RPMI7951 (cell line): ENCODE measurements around the gene RAD51B. TPM values are rescaled to one million over a fixed set of nuclear protein-coding genes. Genes with fewer than 3 reads are reported as not detected.
"Not testable (repeated sequence)": the region's sequence is repeated elsewhere in the genome, so short reads cannot be mapped to it uniquely, and the experiment has no call there.

Experiments
- DNase-seq: peaks from one replicate; pipeline ENCODE4 v3.0.0-alpha.2; 2012; ENCODE audit warnings: low read depth
- total RNA-seq: library from RNA; depleted of rRNA; stranded (reverse); fragments of >200 nt; shearing (Covaris generic); gene quantifications from 2 replicates; pipeline ENCODE4 v1.2.3, GENCODE V29; 2014

RAD51B gene
- total RNA-seq, 1 experiment from 2014 or later, result 10.9 TPM

DNA sequence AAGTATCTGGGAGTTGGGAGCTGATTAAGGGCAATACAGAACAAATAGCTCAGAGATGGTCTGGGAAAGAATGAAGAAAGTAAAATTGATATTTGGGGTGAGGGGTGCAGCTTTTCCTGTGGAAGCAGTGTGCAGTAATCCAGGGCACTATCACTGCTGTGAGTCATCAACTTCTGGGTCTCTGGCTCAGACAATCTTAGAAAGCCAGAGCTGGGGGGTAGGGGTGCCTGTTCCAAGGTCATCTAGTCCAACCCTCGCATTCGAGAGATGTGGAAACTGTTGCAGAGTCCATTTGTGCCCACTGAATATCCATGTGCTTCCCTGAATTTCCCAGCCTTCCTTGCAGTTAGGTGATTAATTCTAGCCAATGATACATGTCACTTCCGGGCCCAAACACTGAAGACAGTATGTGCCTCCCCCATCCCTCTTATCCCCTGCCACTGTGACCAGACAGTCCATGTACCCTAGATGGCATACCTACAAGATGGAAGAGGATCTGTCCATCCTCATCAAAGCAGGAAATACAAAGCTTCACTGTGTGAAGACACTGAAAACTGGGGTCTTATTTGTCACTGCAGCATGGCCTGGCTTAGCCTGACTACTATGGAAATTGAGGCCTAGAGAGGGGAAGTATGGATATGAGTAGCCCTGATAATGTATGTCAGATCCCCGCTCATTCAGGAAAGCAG lies 921.4 kb downstream of the RAD51B start:
- DNase-seq, result no peak

DNA sequence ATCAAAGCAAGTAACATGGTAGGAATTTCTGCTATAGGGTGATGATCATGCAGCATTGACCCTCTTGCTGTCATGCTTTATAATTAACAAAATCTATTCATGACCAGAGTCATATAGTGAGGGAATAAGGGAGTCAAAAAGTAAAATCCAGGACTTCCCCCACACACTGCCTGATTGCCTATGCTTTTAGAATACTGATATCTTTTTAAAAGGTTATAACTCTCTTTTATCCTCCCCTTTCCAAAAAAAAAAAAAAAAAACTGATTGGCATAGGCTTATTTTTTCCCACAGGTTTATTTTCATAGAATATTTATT lies 921.9 kb downstream of the RAD51B start:
- DNase-seq, result no peak

DNA sequence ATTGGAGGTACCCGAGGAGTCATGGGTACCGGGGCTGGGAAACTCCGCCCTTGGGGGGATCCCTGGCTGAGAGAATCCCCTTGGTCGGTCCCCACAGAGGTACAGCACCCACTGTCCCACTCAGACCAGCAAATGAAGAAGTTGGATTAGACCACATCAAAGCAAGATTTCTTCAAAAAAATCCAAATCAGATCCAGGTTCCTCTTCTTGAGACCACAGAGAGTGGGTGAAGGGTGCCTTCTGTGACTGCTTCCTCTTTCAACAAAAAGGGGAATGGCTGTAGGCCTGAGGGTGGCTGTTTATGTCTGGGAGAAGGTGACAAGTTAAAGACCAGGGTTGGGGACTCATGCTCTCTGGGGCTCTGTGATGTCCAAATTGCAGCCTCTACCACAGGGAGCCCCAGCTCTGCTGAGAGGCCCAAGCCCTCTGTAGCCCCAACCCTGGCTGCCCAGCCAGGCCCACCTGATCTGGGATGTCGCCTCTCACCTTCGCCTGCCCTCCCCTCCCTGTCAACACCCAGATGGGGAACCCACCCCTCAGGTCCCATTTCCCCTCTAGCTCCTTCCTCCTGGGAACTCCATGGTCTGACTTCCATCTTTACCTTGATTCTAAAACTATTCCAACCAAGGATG lies 922.4 kb downstream of the RAD51B start:
- DNase-seq, result no peak

DNA sequence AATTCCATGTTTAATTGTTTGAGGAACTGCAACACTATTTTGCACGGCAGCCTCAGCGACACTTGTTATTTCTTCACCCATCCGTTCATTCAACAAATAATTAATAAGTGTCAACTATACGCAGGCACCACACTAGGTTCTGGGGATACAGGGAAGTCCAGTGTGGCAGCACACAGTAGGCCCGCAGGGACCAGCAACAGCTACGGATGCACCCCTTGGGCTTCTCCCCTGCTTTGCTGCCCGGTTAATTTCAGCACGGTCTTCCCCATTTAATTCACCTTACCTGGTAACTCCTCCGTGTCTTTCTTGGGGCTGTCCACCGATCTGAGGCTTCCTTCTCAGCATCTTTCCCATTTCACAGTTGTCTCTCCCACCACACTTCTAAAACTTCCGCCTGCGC lies 925.0 kb downstream of the RAD51B start:
- no peak for DNase-seq

DNA sequence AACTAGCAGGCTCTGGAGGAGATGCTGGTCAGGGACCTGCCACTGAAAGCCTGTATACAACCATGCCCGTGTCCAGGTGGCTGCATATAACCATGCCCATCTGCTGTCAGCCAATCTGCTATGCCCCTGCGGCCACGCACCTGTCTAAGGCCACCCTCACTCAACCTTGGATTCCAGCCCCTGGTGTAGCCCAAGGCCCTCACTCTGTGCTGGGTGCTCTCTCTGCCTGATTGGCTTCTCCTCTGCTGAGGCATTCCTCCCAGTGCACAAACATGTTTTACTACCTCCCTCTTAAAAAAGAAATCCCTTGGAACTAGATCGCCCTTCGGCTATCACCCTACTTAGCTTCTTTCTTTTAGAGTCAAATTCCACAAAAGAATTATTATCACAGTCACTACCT lies 927.8 kb downstream of the RAD51B start:
- DNase-seq, result no peak

DNA sequence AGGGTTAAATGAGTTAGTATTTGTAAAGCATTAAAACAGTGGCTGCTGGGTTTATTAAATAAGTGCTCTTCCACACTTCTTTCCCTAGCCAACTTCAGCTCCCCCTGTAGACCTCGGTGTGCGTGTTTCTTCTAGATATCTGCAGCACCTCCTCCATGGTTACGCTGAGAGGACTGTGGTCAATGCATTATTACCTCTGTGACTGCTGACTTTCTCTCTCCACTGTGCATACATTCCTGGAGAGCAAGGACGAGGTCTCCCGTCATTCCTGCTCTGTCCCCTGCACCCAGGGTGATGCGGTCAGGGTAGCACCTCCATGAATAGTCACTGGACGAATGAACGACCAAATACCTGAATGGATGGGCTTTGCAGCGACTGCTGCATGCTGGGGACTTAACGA lies 928.7 kb downstream of the RAD51B start:
- DNase-seq, result no peak

DNA sequence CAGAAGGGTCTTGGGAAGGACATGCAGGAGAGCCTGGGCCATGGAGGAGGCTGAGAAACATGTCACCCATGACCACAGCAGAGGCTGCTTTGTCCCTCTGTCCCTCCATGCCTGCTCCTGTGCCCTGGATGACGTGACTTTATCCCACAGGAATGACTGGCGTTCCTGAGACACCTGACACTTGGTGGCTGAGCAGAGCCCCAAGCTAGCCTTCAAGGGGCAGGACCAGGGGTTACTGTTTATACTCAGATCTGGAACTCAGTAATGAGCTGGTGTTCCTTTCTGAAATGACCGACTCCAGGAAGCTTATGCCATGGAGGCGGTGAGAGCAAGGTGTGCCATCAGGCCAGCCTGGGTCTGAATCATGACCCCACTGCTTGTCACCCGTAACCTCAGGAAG lies 929.1 kb downstream of the RAD51B start:
- no peak for DNase-seq

DNA sequence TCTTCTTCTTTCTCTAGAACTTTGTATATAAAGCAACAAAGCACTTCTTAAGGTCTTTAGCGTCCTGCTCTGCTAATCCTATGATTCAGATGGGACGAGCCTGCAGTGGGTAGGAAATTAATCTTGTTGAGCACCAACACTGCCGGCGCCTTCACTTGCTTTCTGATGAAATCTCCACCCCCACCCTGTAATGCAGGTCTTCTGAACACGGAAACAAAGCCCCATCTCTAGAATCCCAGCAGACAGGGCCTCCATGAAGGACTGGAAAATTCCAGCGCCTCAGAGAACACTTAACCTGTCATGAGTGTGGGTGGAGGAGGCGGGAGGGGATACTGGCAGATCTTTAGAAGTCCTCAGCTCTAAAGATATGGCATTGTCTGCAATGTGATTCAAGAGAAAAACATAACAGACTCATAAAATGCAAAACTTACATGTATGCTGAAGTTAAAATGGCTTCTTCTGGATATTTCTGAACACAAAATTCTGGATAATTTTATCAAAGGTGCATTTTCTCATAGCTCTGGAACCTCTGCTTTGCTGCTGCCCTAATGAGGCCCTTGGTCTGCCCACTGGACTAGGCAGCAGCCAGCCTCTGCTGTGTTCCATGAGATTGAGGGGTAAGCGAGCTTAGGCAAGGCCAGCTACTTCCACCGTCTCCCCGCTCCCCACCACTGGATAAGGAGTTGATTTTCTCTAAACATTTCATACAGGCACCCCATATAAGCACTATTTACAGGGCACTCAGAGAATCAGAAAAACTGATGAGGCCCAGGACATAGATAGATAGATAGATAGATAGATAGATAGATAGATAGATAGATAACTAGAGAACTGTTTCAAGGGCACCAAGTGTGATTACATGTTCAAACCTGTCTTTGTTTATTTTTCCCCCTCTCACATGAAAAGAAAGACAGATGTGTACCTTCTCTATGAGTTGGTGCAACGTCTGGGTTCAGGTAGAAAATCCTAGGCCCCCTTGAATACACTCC lies 930.2 kb downstream of the RAD51B start:
- no peak for DNase-seq

DNA sequence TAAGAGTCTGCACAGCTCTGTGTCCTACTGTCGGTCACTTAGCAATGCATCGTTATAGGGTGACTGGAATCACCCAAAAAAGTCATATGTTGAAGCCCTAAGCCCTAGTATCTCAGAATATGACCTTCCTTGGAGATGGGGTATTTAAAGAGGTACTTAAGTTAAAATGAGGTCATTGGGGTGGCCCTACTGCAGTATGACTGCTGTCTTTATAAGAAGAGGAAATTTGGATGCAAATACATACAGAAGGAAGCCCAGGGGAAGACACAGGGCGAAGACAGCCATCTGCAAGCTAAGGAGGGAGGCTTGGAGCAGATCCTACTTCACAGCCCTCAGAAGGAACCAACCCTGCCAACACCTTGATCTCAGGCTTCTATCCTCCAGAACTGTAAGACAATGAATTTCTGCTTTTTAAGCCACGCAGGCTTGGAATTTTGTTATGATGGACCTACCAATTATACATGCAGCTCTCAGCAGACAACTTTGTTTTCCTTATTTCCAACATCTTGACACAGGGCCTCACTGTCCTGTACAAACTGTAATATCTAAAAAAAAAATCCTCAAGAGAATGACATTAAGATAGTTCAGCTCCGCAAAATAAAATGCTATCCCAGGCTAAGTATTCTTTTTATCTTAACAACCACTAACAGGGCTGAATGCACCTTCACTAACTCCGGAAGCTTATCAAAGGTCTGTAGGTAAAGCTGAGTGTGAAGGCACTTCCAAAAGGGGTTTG lies 932.9 kb downstream of the RAD51B start:
- DNase-seq, result no peak

DNA sequence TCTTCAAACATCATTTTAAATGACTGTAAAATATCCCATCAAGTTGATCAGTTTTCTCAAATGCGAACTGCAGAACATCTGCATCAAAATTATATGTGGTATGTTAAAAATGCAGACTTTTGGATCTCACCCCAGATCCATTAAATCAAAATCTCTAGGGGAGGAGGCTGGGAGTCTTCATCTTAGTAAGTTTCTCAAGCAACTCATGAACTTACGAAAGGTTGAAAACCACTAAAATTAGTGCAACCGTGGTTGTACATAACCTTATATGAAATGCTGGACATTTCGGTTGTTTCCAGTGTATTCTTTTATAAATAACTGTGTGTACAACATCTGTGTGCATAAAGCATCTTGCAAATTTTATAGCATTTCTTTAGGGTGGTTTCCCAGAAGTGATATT lies 934.1 kb downstream of the RAD51B start:
- no peak for DNase-seq

DNA sequence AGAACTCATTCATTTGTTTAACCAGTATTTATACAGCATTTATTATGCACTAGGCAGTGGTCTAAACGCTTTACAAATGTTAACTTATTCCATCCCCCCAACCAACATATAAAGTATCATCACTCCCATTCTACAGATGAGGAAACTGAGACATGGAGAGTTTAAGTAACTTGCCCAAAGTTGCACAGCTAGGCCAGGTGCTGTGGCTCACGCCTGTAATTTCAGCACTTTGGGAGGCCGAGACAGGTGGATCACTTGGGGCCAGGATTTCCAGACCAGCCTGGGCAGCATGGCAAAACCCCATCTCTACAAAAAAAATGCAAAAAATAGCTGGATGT lies 935.4 kb downstream of the RAD51B start:
- DNase-seq, result no peak

DNA sequence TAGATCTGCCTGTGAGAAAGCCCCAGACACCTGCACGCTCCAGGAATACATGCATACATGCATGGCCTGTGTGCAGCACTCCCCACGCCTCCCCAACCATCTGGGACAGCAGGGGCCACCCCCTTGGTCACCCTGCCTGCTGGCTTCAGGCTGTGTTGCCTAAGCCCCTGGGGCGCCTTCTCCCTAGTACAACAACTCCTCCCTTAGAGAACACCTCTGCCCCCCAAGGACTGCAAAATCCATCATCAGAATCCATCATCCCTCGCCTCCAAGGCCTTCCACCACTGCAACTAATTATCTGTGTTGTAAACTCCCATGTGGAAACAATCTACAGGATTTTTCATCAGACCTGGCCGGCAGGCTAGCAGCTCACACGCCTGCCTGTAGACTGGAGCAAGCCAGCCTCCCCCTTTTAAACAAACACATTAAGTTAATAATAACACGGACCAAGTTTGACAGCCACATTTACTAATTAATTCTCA lies 936.5 kb downstream of the RAD51B start:
- DNase-seq, result peak; percentile 20

DNA sequence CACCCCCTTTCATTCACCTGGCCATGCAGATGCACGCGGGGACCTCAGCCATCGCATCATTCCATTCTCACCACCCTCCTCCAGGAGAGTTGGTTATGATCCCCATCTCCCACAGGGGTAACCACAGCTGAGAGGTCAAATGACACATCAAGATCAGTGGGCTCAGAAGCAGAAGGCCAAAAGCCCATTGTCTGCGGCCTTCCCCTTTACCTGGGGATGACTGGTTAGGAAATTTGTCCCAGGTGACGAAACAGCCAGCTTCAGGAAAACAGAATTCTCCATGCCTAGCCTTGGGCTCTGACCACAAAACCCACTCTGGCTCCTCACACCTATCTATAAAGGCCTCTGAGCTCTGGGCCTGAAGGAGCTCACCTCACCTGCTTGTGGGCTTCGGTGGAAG lies 937.2 kb downstream of the RAD51B start:
- no peak for DNase-seq

DNA sequence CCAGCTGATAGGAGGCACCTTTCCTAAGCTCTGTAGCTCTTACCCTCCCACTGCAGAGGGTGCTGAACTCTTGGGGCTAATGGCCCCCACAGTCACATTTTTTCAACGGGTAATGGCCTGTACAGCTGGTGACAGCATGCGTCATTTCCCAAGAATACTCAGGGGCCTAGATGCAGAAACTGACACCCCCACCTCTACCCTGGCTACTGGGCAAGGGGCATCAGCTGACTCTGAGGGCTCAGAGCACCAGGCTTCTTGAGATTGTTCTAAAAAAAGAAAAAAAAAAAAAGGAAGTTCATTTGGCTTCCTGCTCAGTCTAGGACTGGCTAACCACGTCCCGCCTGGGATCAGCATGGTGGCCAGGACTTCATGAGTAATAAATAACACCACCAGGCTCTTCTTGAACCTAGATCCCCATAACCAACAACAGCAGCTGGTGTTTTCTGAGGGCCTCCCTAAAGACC lies 938.1 kb downstream of the RAD51B start:
- DNase-seq, result peak; percentile 53

DNA sequence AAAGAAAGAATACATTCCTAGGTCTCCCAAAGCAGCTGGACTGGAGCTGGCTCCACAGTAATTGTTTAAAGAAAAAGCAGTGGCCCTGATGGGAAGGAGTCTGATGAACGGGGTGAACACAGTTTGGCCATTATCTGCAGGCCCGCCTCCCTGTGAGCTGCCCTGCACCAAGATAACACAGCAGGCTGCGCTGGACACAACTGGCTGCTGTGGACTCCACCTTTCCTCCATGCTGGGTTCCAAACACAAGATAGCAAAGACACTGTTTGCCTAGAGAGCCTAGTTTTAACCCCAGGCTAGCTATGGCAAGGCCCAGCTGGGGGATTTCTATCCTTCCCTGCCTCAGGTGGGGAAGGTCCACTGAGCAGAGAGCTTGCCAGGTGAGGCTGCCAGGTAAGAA lies 938.7 kb downstream of the RAD51B start:
- no peak for DNase-seq

DNA sequence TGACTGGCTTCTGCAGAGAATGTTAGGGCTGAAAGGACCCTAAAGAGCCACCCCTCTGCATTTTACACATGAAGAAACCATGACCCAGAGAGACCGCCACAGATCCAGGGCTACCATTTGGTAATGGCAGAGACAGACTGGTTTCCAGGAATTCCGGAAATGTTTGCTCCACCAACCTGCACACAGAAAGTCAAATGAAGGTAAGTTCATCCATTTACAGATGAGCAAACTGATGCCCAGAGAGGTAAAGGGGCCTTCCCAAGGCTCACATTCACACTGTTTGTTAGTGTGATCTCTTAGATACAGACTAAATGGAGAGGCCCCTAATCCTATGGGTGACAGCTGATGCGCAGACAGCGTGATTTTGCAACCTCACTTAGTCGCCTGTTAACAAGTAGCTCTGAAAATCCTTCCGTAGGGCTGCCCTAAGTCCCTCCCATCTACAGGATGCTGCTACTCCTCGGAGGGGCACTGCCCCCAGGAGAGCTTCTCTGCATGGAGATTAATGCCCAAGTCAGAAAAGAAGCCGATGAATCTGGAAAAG lies 939.5 kb downstream of the RAD51B start:
- no peak for DNase-seq

DNA sequence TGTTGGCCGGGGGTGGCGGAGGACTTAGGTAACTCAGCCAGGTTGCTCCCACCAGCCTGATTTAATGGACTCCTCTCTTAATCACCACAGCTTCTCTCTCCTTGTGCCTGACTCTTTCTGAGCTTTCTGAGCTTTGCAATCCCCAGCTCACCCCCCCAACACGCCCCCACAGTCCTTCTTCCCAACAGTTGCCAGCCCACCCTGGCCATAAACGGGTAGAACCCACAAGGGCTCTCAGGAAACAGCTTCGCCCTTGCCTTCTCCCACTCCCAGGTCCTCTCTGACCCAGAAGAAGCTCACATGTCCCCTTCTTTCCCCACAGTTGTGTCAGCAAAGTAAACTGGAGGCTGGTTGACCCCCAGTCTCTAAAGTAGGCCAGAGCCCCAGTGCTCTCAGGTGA lies 940.4 kb downstream of the RAD51B start:
- no peak for DNase-seq

DNA sequence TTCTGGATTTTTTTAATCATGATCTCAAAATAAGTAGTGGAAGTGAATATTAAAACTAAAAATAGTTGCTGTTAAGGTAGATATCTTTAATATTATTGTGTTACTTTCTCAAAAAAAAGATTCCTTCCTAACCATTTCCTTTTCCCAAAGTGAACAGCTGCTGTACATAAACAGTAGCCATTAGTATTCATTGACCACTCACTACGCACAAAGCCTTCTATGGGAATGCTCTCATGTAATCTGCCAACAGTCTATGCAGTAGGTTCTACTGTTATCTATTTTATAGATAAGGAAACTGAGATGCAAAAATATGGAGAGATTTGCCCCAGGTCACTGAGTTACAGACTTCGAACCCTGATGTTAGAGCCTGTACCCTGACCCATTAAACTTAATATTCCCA lies 941.2 kb downstream of the RAD51B start:
- DNase-seq, result no peak

DNA sequence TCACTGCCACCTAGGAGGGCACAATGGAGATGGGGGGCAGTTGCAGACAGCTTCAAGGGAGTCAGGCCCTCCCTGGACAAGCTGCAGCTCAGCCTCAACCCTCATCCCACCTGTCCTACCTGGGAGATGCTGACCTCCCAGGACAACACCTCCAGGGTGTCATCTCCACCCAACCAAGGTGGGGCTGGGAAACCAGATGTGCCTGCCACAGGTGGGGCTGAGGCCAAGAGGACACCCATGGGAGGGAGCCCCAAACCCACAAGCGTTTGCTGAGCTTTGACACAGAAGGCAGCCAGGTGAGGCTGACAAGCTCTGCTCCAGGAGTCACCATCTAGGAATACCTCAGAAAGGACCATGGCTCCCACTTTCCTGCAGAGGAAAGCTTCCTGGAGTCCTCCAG lies 941.8 kb downstream of the RAD51B start:
- DNase-seq, result no peak

DNA sequence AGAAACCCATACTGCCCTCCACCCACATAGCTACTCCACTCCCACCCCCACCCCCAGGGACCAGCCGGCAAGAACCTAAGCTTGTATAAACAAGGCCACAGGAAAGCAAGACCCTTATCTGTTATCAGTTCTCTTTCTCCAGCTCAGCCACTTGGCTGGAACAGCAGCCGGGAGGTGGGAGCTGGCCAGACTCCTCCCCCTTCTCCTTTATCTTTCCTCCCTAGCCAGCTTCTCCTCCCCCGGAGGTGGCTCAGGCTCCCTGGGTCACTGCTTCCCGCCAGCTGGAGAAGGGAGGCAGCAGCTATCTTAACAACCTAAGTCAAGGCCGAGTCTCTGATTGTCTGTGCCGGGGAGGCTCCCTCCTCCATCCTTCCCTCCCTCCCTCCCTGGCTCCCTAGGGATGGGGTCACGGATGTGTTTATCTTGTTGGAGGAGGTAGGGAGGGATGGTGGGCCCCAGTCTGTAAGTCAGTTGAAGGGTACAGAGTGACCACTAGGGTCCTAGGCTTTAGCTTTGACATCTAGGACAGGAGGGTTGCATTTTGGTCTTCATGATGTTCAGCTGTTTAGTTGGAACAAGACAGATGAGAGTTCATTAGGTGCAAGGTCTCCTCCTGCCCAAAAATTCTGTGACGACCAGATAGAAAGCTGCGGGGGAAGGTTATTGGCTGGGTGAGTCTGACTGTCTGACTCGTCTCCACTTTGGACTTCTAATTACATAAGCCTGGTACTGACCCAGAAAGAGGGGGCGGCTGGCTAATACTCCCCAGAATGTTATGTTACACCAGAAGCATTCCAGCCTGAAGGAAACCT lies 943.6 kb downstream of the RAD51B start:
- peak; percentile 24 for DNase-seq

DNA sequence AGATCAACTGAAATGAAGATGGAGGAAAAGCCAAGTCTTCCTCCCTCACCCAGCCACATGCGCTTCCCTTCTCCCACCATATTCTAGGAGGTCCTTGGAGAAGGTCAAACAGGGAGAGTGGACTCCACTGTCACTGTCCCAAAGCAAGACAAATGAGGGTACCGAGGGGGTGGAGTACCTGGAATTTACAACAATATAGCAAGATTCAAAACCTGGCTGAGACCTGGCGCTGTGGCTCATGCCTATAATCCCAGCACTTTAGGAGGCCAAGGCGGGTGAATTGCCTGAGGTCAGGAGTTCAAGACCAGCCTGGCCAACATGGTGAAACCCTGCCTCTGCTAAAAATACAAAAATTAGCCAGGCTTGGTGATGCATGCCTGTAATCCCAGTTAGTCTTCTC lies 944.3 kb downstream of the RAD51B start:
- DNase-seq, result not testable (repeated sequence)
